Fibroblast of upper back skin (primary cell): ENCODE measurements around the gene ST3GAL2.
"Not testable (repeated sequence)": the region's sequence is repeated elsewhere in the genome, so short reads cannot be mapped to it uniquely, and the experiment has no call there.

ENCODE experiments used
- DNase-seq: peaks from one replicate; pipeline ENCODE4 v3.0.0-alpha.2; 2013

Gene ST3GAL2

DNA sequence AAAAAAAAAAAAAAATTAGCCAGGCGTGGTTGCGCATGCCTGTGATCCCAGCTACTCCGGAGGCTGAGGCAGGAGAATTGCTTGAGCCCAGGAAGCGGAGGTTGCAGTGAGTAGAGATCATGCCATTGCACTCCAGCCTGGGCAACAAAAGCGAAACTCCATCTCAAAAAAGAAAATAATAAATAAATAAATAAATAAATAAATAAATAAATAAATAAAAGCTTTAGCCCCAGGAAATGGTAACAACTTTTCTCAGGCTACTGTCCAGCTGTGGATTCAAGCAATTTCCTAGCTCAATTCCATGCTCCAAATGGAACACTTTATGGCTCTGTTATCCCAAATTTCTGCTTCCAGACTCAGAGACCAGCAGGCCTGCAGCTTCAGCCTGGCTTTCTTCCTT is 25.3 kb downstream of the ST3GAL2 start:
- not testable (repeated sequence) for DNase-seq

DNA sequence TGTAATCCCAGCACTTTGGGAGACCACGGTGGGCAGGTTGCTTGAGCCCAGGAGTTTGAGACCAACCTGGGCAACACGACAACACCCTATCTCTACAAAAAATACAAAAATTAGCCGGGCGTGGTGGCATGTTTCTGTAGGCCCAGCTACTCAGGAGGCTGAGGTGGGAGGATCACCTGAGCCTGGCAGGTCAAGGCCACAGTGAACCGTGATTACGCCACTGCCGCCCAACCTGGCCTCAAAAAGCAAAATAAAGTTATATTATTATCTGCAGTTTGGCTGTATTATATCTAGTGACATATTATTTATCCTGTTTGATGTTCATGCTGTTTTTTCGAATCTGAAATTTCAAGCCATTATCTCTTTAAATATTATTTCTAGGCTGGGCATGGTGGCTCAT is 26.5 kb downstream of the ST3GAL2 start:
- no peak for DNase-seq

DNA sequence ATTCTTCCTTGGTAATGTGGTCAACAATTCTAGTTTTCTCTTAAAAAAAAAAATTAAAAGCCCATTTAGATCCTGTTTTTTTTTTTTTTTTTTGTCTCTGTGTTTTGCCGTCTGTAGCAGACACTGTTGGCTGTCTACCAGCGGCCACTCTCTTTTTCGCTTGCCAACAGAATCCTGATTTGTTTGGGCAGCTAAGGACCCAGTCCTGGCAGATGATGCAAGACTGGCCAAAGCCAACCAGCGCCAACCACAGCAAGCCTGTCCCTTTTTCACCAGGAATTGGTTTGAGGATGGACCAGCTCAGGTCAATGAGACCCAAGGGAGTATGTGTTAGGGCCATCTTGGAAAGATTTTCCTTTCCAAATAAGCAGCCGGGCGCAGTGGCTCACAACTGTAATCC is 28.2 kb downstream of the ST3GAL2 start:
- DNase-seq, result no peak

DNA sequence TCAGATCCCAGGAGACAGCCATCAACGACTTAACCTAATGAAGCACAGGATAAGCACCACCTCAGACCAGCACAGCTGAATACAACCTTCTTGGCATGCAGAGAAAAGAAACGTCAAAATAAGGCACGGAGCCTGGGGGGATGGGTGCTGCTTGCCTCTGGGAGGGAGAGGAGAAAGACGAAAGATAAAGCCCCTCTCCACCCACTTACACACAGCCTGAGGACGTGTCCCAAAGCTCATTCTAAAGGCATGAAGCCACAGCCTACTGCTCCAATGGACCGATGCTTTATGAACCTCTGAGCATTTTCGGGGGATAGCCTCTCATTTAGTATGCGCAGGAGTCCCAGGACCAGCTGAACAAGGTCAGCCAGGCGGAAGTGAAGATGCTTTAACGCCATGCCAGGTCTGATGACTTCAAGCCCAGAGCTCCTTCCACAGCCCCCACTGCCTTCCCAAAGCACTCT is 31.1 kb downstream of the ST3GAL2 start:
- no peak for DNase-seq

DNA sequence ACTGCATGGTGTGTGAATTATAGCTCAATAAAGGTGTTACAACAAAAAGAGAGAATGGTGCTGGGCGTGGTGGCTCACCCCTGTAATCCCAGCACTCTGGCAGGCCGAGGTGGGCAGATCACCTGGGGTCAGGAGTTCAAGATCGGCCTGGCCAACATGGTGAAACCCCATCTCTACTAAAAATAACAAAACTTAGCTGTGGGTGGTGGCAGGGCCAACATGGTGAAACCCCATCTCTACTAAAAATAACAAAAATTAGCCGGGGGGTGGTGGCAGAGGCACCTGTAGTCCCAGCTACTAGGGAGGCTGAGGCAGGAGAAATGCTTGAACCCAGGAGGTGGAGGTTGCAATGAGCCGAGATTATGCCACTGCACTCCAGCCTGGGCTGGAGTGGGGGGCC is 32.8 kb downstream of the ST3GAL2 start:
- DNase-seq, result not testable (repeated sequence)

DNA sequence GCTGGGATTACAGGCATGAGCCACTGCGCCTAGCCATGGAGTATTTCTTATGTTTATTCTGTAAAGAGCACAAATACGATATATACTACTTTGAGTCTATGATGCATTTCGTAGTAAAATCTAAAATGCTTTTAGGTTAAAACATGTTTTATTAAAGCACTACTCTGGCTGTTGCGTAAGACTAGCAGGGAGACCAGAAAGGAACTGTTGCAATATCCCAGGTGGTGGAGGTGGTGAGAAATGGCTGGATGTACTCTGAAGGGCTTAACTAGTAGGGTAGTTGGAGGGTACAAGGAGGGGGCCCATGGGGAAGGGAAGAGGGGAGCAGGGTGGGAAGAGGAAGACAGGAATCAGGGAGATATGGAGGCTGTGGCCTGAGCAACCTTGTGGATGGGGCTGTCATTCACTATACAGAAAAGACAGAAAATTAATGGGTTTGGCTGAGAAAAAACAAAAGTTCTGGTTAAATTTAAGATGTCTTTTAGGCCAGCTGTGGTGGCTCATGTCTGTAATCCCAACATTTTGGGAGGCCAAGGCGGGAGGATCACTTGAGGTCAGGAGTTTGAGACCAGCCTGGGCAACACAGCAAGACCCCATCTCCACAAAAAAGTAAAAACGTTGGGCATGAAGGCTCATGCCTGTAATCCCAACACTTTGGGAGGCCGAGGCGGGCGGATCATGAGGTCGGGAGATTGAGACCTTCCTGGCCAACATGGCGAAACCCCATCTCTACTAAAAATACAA is 35.8 kb downstream of the ST3GAL2 start:
- DNase-seq, result peak; percentile 42

DNA sequence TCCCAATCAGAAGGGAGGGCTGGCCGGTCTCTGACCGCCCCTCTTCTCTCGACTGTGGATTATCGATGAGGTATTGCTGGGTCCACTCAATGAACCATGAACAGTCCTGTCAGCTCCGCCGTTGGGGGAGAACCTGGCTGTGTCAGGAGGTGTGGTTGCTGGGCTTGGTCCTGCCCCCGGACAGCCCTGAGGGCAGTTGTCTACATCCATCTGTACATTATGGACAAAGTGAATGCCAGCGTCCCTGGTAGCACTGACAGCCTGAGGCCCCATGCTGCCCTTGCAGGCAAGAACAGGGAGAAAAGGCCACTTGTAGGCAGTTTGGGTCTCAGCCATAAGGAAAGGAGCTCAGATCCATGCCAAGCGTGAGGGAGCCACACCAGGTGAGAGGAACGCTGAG is 38.9 kb downstream of the ST3GAL2 start:
- DNase-seq, result no peak

DNA sequence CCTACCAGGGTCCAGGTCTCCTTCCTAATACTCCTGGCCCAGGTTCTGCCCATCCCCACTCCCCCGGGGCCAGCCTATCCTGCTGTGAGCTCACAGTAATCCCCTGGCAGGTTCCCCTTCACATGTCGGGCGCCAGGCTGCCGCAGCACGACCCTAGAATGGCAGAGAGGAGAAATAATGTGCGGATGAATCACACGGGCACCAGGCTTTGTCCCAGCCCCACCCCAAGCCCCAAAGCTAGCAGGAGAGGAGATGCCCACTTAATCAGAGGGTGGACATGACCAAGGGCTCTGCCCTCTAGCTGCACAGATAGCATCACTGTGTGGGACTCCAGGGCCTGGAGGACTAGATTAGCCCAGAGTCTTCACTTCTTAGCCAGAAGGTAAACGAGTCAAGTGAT is 39.5 kb downstream of the ST3GAL2 start:
- DNase-seq, result no peak

DNA sequence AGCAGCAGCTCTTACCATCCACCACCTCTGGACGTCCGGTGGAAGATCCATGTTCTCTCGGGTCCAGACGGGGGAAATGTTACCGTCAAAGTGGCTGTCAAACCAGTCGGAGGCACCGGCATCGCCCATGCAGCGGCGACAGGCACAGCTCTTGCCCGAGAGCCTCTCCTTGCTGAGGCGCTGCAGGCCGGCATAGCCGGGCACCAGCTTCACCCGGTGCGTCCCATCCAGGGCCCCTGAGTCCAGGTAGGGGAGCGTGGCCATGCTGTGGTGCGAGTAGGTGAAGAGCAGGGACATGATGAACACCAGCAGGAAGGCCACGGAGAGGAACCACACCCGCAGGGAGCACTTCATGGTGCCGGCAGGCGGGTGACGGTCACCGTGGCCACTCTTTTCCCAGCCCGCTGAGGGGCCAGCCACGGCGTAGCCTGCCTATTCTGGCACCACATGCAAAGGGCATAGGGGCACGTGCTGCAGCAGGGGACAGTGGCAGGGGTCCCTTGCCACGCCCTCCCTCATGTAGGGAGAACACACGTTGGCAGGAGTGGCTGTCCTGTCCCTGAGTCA is 40.6 kb downstream of the ST3GAL2 start:
- DNase-seq, result no peak

DNA sequence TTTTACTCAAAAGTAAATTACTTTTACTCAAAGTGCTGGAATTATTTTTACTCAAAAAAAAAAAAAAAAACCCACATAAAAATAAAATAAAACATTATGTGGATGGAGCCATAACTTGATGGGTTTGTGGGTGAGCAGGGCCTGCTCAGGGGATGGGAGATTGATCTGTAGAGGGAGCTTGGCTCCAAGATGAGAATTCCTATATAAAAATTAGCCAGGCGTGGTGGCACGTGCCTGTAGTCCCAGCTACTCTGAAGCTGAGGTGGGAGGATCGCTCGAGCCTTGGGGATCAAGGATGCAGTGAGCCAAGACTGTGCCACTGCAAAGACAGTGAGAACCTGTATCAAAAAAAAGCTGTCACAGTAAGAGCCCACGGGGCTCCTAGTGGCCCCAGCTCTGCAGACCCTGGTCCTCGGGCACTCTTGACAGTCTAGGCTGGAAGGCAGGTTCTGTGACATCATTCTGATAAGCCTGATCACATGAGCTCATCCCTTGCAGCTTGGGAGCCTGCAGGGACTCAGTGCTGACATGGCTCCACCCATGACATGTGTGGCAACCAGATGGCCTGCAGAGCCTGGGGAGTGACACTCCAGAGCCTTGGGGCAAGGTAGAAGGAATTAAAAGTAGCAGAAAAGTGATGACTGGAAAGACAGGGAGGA is 42.5 kb downstream of the ST3GAL2 start:
- peak; percentile 5 for DNase-seq

DNA sequence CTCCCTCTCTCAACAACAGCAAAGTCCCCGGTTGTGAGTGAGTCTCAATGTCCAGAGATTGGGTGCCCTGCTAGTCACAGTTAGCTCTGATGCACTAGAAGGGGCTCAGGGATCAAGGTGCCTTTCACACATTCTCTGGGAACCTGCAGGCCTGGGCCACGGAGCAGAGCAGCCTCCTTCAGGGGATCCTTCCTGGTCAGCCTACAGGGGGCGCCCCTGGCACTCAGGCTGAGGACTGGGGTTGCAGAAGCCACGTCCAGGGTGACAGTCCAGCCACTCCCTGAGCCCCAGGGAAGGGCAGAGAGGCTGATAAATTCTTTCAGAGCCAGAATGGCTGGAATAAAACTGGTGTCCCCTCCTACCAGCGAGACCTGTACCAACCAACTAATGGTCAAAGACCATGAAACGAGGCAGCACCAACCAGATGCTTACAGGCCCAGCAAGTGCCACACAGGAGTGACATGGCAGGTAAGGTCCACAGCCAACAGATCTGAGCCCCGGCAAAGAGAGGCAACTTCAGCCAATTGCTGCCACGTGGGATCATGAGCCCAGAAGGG is 43.5 kb downstream of the ST3GAL2 start:
- peak; percentile 18 for DNase-seq

DNA sequence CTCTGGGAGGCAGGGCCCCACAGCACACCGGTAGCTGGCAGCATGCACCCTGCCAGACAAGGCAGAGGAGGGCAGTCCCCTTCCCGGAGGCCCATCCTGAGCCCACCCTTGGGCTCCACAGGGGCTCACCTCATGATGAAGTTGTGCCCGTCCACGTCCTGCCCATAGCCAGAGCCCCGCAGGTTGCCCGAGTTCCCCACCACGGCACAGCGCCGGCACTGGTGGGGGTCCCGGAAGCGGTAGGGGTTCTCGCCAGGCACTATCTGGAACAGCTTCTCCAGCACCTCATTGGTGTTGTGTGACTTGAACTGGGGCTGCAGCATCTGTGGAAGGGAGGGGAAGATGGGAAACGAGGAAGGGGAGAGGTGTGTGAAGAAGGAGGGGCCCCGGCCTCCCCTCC is 44.0 kb downstream of the ST3GAL2 start:
- no peak for DNase-seq

DNA sequence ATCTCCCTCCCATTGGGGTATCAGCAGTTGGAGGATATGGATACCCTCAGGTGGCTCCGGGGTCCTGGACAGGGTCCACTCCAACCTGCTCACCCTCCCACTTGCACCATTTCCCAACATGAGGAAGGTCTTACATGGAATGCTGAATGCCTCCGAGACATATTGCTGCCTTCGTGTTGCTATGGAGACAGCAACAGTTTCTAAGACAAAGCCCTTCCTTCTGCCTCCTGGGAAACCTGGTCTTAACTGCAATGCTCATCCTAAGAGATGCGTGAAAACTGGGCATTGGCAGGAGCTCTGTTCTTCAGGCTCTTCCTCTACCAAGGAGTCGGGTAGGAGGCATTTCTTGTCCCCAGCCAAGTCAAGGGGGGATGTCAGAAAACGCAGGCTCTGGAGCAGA is 45.2 kb downstream of the ST3GAL2 start:
- DNase-seq, result no peak

DNA sequence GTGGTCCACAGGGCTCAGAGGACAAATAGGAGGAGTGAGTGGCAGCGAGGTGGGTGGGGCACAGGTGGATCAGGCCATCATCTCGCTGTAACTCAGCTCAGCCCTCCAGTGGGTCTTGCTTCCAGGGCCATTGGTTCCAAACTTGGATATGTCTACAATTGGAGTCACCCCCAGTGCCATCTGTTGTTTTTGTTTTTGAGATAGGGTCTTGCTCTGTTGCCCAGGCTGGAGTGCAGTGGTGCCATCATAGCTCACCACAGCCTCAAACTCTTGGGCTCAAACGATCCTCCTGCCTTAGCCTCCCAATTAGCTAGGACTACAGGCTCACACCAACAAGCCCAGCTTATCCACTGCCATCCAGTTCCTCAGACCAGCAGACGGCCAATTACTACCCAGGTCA is 46.3 kb downstream of the ST3GAL2 start:
- DNase-seq, result no peak

DNA sequence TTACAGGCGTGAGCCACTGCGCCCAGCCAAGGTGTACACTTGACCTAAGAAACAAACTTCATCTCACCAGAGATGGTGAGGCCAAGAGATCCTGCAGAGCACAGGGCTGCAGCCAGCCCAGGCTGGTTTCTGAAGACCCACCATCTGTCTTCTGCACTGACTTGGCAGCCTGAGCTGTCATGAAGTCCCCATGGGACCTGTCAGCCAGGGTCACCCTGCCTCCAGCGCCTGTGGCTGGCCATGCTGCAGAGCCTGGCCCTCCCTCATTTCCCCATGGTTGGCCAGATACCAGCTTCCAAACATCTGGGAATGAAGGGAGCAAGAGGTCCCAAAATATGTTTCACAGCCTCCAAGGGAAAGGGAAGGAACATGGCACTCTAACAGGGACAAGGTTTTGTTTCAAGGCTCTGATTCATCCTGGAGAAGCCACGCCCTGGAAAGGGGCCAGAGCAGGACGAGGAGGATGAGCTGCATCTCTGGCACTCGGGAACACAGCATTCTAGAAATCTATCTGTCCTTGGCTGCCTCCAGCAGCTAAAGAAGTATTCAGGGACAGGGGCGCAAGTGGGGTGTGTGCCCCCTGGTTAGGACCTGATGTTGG is 46.9 kb downstream of the ST3GAL2 start:
- DNase-seq, result peak; percentile 68

DNA sequence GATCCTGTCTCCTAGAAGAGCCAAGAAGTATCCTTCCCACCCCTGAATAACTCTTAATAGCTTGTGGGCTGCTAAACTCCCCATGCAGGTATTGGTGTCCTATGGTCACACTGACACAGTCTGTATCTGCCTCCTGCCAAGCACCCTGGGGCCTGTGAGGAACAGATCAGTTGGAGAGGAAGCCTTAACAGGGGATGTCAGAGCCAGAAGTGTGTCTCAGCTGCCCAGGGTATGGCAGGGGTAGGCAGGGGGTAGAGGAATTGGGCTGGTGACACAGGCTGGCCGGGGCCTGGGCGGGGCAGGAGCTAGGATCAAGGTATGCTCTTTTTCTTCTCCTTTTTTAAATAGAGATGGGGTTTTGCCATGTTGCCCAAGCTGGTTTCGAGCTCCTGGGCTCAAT is 47.5 kb downstream of the ST3GAL2 start:
- DNase-seq, result no peak

DNA sequence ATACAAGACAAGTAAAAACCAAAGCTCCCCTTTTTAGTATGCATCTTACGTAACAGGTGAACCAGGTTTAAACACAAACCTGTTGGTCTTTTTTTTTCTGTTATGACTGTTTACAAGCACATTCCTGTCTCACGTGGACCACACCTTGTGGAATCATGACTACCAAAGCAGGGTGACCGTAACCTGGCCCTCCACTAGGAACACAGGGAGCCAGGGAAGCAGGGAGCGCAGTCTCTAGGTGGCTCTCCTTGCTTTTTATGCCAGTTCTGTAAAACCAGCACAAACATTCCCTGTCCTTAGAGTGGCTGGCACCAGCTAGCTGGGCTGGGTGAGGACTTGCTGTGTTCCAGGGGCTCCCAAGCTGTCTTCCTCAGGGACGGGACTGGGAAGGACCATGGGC is 48.1 kb downstream of the ST3GAL2 start:
- DNase-seq, result no peak

DNA sequence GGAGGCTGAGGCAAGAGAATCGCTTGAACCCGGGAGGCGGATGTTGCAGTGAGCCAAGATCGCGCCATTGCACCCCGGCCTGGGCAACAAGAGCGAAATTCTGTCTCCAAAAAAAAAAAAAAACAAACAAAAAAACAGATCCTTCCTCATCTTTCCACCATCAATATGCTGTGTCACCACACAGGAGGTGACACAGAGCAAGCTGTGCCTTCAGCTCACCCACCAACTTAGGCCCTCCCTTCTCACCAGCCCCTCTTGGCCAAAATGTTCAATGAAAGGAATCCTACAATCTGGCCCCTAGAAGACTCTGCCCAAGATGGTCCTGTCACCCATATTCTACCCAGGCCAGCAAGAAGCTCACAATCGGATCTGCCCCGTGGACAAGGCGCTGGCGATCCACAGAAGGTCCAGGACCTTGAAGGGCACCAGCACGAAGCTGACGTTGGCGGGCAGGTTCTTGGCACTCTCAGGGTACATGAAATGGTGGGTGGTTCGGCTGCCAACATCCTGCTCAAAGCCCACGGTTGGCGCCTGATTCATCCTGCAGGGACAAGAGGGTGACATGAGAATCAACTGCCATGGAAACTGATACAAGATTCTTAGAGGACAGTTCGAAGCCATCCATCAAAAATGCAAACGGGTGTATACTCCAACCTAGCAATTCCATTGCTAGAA is 50.8 kb downstream of the ST3GAL2 start:
- DNase-seq, result no peak

DNA sequence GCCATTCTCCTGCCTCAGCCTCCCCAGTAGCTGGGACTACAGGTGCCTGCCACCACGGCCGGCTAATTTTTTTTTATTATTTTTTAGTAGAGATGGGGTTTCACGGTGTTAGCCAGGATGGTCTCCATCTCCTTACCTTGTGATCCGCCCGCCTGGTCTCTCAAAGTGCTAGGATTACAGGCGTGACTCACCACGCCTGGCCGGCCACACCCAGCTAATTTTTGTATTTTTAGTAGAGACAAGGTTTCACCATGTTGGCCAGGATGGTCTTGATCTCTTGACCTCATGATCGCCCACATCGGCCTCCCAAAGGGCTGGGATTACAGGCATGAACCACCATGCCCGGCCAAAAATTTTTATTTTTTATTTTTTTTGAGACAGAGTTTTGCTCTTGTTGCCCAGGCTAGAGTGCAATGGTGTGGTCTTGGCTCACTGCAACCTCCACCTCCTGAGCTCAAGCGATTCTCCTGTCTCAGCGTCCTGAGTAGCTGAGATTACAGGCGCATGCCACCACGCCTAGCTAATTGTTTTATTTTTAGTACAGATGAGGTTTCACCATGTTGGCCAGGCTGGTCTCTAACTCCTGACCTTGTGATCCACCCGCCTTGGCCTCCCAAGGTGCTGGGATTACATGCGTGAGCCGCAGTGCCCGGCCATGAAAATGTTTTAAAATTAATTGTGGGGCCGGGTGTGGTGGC is 52.5 kb downstream of the ST3GAL2 start:
- DNase-seq, result not testable (repeated sequence)

DNA sequence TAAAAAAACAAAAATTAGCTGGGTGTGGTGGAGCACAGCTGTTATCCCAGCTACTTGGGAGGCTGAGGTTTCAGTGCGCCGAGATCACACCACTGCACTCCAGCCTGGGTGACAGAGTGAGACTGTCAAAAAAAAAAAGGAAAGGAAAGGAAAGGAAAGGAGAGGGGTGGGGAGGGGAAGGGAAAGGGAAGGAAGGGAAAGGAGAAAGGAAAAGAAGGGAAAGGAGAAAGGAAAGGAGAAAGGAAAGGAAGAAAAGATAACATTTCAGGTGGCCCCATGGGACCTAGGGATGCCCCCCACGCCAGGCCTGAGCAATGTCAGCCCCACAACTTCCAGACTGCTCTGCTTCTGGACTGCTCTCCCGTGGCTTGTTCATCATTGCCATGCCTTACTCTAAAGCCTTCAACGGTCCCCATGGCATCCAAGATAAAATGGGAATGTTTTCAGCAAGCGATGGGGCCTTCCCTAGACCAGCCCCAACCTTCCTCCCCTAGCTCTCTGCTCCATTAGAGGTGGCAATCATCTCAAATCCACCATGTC is 55.4 kb downstream of the ST3GAL2 start:
- DNase-seq, result no peak

DNA sequence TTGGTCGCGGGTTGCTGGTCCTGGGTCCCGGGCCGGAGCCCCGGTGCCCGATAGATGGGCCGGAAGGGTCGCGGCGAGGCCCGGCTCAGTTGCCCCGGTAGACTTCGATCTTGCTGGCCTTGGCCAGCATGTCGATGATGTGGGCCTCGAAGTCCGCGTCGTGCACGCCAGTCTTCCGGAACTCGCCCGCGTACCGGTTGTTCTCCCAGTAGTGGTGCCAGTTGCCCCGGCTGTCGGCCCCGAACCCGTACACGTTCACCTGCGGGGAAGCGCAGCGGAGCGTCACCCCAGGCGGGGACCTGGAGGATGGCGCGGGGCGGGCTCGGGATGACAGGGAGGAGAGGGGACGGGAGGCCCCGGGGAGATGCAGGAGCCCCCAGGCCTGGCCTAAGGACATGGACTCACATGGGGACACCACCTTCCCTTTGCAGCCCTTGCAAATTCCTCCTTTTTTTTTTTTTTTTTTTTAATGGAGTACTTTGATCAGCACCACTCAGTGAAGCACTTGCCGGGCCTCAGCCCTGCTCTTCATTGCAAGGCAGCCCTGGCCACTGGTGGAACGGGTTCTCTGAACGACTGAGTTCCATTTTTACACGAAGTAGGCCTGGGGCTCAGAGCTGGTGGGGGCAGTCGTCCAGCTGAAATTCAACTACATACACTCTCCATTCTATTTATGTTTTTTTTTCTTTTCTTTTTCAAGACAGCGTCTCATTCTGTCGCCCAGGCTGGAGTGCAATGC is 57.1 kb downstream of the ST3GAL2 start:
- no peak for DNase-seq
